HepG2 (cell line): ENCODE data around the gene PRSS33. TPM values are rescaled to one million over a fixed set of nuclear protein-coding genes. Genes with fewer than 3 reads are reported as not detected.
A peak's percentile ranks its signal among the peaks of the same experiment; 100 is the strongest.

ENCODE experiments used
- AGO1 ChIP-seq: fragments of 200-400 bp; formaldehyde crosslinking; IDR thresholded peaks from 2 replicates; pipeline ENCODE4 v1.6.1; 2017; ENCODE audit warnings: mild to moderate bottlenecking, low read depth, low read length, moderate library complexity; ENCODE audit not compliant: poor library complexity, severe bottlenecking
- ATF7 ChIP-seq, 2 experiments: fragments of 450-650 bp in 1 of 2; sonication (generic) in 1 of 2; formaldehyde crosslinking in 1 of 2; IDR thresholded peaks; 2 replicates each; pipeline versions ENCODE4 v1.4.0 to v1.6.1; 2016 to 2020; ENCODE audit warnings: antibody characterized with exemption in 1 of 2, mild to moderate bottlenecking in 1 of 2, missing genetic modification reagents in 1 of 2
- ATF7-NPFF ChIP-seq: sonication (generic); formaldehyde crosslinking; IDR thresholded peaks from 2 replicates; pipeline ENCODE4 v1.8.1; 2023; ENCODE audit warnings: mild to moderate bottlenecking, low read depth, missing genetic modification reagents, moderate library complexity
- DDIT3 ChIP-seq: sonication (generic); formaldehyde crosslinking; IDR thresholded peaks from 2 replicates; pipeline ENCODE4 v1.4.0; 2020; ENCODE audit warnings: mild to moderate bottlenecking, missing genetic modification reagents
- ETV6 ChIP-seq: sonication (generic); formaldehyde crosslinking; conservative IDR thresholded peaks from 2 replicates; pipeline ENCODE4 v1.4.0; 2020; ENCODE audit warnings: missing genetic modification reagents
- IRF9 ChIP-seq: sonication (generic); formaldehyde crosslinking; IDR thresholded peaks from 2 replicates; pipeline ENCODE4 v1.8.0; 2022; ENCODE audit warnings: missing genetic modification reagents, mild to moderate bottlenecking, borderline replicate concordance
- KLF13 ChIP-seq: sonication (generic); formaldehyde crosslinking; IDR thresholded peaks from 2 replicates; pipeline ENCODE4 v1.4.0; 2020; ENCODE audit warnings: mild to moderate bottlenecking, missing genetic modification reagents
- KLF16 ChIP-seq, 2 experiments: sonication (generic) in 1 of 2; formaldehyde crosslinking in 1 of 2; IDR thresholded peaks; 2 replicates each; pipeline versions ENCODE4 v1.6.1 to v1.8.0; 2016 to 2023; ENCODE audit warnings: missing genetic modification reagents in 2 of 2, missing compliant biosample characterization in 1 of 2
- NR2F6 ChIP-seq, 2 experiments: IDR thresholded peaks; 2 replicates each; pipeline ENCODE4 v1.6.1; 2016; ENCODE audit warnings: antibody characterized with exemption in 1 of 2, mild to moderate bottlenecking in 1 of 2
- RFX3 ChIP-seq: IDR thresholded peaks from 2 replicates; pipeline ENCODE4 v1.6.1; 2016; ENCODE audit warnings: missing biosample characterization, missing genetic modification reagents
- TBX2 ChIP-seq: sonication (generic); formaldehyde crosslinking; IDR thresholded peaks from 2 replicates; pipeline ENCODE4 v1.5.0; 2020; ENCODE audit warnings: missing genetic modification reagents, mild to moderate bottlenecking, borderline replicate concordance
- ZMYM3 ChIP-seq: sonication (generic); formaldehyde crosslinking; IDR thresholded peaks from 2 replicates; pipeline ENCODE4 v1.5.1; 2020; ENCODE audit warnings: mild to moderate bottlenecking, missing genetic modification reagents
- ZNF101 ChIP-seq: sonication (generic); formaldehyde crosslinking; IDR thresholded peaks from 2 replicates; pipeline ENCODE4 v1.4.0; 2020; ENCODE audit warnings: mild to moderate bottlenecking, low read depth, missing genetic modification reagents, borderline replicate concordance
- ZNF274 ChIP-seq: sonication (generic); formaldehyde crosslinking; IDR thresholded peaks from 2 replicates; pipeline ENCODE4 v1.5.1; 2020; ENCODE audit warnings: mild to moderate bottlenecking, missing genetic modification reagents
- ZNF335 ChIP-seq: sonication (generic); formaldehyde crosslinking; IDR thresholded peaks from 2 replicates; pipeline ENCODE4 v1.4.0; 2020; ENCODE audit warnings: missing genetic modification reagents
- ZNF501 ChIP-seq: sonication (generic); formaldehyde crosslinking; IDR thresholded peaks from 2 replicates; pipeline ENCODE4 v1.5.1; 2020; ENCODE audit warnings: mild to moderate bottlenecking, moderate library complexity, missing genetic modification reagents
- ZNF781 ChIP-seq: sonication (generic); formaldehyde crosslinking; IDR thresholded peaks from 2 replicates; pipeline ENCODE4 v1.5.1; 2020; ENCODE audit warnings: borderline replicate concordance, mild to moderate bottlenecking, missing genetic modification reagents; ENCODE audit errors: not compliant biosample characterization
- ZNF792 ChIP-seq: IDR thresholded peaks from 2 replicates; pipeline ENCODE4 v1.6.1; 2016
- polyA plus RNA-seq, 8 experiments: library from polyadenylated mRNA; depleted of rRNA in 3 of 8; stranded (reverse) in 7 of 8; unstranded in 1 of 8; fragments of >200 nt; fragmentation: Illumina TruSeq in 4 of 8; extraction: Trizol in 4 of 8; gene quantifications; 2 replicates each; pipeline versions ENCODE4 v1.2.1 to v1.2.3, GENCODE V29; 2011 to 2016; ENCODE audit warnings: low read depth in 4 of 8, missing spikeins in 1 of 8, mixed read lengths in 1 of 8; ENCODE audit not compliant: insufficient read depth in 1 of 8
- total RNA-seq, 5 experiments: library from RNA; depleted of rRNA; stranded (reverse); fragments of >200 nt; fragmentation: Illumina TruSeq; extraction: Trizol; gene quantifications; 2 replicates each; pipeline ENCODE4 v1.2.3, GENCODE V29; 2016; ENCODE audit warnings: low read depth in 1 of 5
- TF ChIP-seq, protein P1 (sequence below): sonication (generic); formaldehyde crosslinking; IDR thresholded peaks from 2 replicates; pipeline ENCODE4 v1.4.0; 2020; ENCODE audit warnings: missing genetic modification reagents
- TF ChIP-seq, protein P2 (sequence below): sonication (generic); formaldehyde crosslinking; IDR thresholded peaks from 2 replicates; pipeline ENCODE4 v1.4.0; 2020; ENCODE audit warnings: missing genetic modification reagents
- TF ChIP-seq, protein P3 (sequence below): IDR thresholded peaks from 2 replicates; pipeline ENCODE4 v1.6.1; 2018; ENCODE audit warnings: missing genetic modification reagents, mild to moderate bottlenecking, missing compliant biosample characterization
- TF ChIP-seq, protein P4 (sequence below): IDR thresholded peaks from 2 replicates; pipeline ENCODE4 v1.6.1; 2016; ENCODE audit warnings: mild to moderate bottlenecking

Gene PRSS33
- total and polyA plus RNA-seq, 2 of the 13 experiments (the other 11 are each of a cell fraction or from before 2014, with no cell fraction given): not detected

DNA sequence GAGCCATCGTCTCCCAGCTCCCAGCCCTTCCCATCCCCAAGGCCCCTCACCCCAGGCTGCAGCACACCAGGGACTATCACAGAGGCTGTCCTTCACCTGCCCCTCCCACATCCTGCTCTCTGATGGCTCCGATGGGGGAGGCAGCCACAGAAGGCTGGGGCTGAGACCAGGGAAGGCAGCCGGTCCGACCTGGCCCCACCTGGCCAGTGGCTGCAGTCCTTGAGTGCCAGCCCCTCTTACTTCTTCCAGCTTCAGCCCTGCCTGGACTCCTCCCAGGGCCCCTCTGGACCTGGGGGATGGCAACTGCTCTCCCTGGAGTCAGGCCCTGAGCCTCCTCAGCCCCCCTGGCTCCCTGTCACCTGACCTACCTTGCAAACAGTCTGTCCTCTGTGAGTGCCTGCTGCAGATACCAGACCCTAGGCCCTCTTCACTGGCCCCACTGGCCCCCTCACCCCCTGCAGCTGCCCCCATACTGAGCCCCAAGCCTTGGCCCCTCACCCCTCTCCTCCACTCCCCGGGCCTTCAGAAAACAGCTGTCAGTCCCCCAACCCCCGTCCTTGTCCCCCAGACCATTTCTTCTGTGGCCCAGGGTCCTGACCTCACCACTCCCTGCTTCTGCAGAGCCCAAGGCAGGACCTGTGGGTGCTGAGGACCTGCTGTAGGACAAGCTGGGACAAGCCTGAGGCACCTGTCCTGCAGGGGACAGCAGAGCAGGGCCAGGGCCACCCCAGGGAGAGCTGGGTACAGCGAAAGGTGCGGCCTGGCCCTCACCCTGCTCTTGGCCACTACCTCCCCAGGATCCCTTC is 47.5 kb downstream of the PRSS33 start (continued):
- TF ChIP-seq ZNF335 (CRISPR knock-in tag) (peak; percentile 94), KLF13 (no peak), TBX2 (CRISPR knock-in tag) (peak; percentile 58), ZMYM3 (CRISPR knock-in tag) (0 out of 2 replicates have a peak, but pooled peaks have one; percentile 16), ZNF781 (CRISPR knock-in tag) (no peak), ZNF274 (CRISPR knock-in tag) (no peak), ZNF501 (CRISPR knock-in tag) (no peak), NR2F6 (IDR thresholded peaks at IDR 0.05) (no peak), NR2F6 (CRISPR knock-in tag; IDR thresholded peaks at IDR 0.05) (peak; percentile 36; the same call in 1 of the 2 replicates), KLF16 (CRISPR knock-in tag; IDR thresholded peaks at IDR 0.05) (0 out of 4 replicates have a peak, but pooled peaks of 1 of the 2 experiments have one; percentile 42), DDIT3 (CRISPR knock-in tag) (no peak), ZNF792 (peak; percentile 22; the same call in 1 of the 2 replicates), ATF7-NPFF (no peak), ZNF101 (CRISPR knock-in tag) (no peak), RFX3 (CRISPR knock-in tag) (no peak), ETV6 (CRISPR knock-in tag) (0 out of 2 replicates have a peak, but pooled peaks have one; percentile 32), AGO1 (peak; percentile 42), ATF7 (IDR thresholded peaks at IDR 0.05) (no peak), ATF7 (CRISPR knock-in tag; IDR thresholded peaks at IDR 0.05) (no peak), IRF9 (CRISPR knock-in tag) (0 out of 2 replicates have a peak, but pooled peaks have one; percentile 30)
- TF ChIP-seq, protein P1, sequence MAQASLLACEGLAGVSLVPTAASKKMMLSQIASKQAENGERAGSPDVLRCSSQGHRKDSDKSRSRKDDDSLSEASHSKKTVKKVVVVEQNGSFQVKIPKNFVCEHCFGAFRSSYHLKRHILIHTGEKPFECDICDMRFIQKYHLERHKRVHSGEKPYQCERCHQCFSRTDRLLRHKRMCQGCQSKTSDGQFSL: peak; percentile 70; the same call in 1 of the 2 replicates
- TF ChIP-seq, protein P2, sequence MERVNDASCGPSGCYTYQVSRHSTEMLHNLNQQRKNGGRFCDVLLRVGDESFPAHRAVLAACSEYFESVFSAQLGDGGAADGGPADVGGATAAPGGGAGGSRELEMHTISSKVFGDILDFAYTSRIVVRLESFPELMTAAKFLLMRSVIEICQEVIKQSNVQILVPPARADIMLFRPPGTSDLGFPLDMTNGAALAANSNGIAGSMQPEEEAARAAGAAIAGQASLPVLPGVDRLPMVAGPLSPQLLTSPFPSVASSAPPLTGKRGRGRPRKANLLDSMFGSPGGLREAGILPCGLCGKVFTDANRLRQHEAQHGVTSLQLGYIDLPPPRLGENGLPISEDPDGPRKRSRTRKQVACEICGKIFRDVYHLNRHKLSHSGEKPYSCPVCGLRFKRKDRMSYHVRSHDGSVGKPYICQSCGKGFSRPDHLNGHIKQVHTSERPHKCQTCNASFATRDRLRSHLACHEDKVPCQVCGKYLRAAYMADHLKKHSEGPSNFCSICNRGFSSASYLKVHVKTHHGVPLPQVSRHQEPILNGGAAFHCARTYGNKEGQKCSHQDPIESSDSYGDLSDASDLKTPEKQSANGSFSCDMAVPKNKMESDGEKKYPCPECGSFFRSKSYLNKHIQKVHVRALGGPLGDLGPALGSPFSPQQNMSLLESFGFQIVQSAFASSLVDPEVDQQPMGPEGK: peak; percentile 74
- TF ChIP-seq, protein P3, sequence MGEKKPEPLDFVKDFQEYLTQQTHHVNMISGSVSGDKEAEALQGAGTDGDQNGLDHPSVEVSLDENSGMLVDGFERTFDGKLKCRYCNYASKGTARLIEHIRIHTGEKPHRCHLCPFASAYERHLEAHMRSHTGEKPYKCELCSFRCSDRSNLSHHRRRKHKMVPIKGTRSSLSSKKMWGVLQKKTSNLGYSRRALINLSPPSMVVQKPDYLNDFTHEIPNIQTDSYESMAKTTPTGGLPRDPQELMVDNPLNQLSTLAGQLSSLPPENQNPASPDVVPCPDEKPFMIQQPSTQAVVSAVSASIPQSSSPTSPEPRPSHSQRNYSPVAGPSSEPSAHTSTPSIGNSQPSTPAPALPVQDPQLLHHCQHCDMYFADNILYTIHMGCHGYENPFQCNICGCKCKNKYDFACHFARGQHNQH (CRISPR knock-in tag): 0 out of 2 replicates have a peak, but pooled peaks have one; percentile 30
- TF ChIP-seq, protein P4, sequence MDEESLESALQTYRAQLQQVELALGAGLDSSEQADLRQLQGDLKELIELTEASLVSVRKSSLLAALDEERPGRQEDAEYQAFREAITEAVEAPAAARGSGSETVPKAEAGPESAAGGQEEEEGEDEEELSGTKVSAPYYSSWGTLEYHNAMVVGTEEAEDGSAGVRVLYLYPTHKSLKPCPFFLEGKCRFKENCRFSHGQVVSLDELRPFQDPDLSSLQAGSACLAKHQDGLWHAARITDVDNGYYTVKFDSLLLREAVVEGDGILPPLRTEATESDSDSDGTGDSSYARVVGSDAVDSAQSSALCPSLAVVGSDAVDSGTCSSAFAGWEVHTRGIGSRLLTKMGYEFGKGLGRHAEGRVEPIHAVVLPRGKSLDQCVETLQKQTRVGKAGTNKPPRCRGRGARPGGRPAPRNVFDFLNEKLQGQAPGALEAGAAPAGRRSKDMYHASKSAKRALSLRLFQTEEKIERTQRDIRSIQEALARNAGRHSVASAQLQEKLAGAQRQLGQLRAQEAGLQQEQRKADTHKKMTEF (CRISPR knock-in tag): peak; percentile 43; the same call in 1 of the 2 replicates
